ENCODE data around the gene NINJ1. TPM values are rescaled to one million over a fixed set of nuclear protein-coding genes. Genes with fewer than 3 reads are reported as not detected.

NINJ1 gene
- total RNA-seq, 4 donors from 2014 or later = 29.5 to 67.7 (median 38.5) TPM

GRCh38 chr9:93156475-93157008, 22.5 kb upstream of the NINJ1 start:
- Histone ChIP-seq H3K4me1 (peaks cover 0 to 7% (median 6%) of the 10 kb centered on the region in 4 donors), H3K36me3 (no peaks in the 10 kb centered on the region), H3K9me3 (no peaks in the 10 kb centered on the region), H3K27me3 (no peaks in the 10 kb centered on the region), H3K27ac (no peak overlapping the region), H3K4me3 (no peak overlapping the region)
- in situ Hi-C loops (cut with MboI; ENCODE audit: low pct_ligation_motif_present in 1 of 4, low pct_unique_long_range_greater_than_20kb in 1 of 4, low sequenced_read_pairs in 3 of 4) (loop anchor here in 3 of 4 donors (25.0 kb wide), 4 partner anchors 281 to 806 kb away; partner anchors contain the start of gene BARX1 (in 1 of the 3)), intact Hi-C loops (cut with DNase I; ENCODE audit: low total_unique reads) (loop anchor here (5.0 kb wide), 1 partner anchor 146 kb away; no protein-coding TSS in a partner anchor)
- 56 to 84% methylated on average over 3 to 8 of the region's 11 CpGs for whole genome bisulfite sequencing, 2 donors (ENCODE audit: low coverage in 1 of 2)
- DNase-seq = no peak
- TF ChIP-seq POLR2A (IDR thresholded peaks at IDR 0.05) = no peak
- no peak for TF ChIP-seq CTCF (IDR thresholded peaks at IDR 0.05)
- no peak for TF ChIP-seq POLR2AphosphoS5 (IDR thresholded peaks at IDR 0.05)
- TF ChIP-seq EP300 (IDR thresholded peaks at IDR 0.05; ENCODE audit: low read depth) = no peak

GRCh38 chr9:93155716-93156474, 21.8 kb upstream of the NINJ1 start:
- no peak for DNase-seq
- no peak overlapping the region for H3K27ac ChIP-seq
- intact Hi-C loops (cut with DNase I; ENCODE audit: low total_unique reads) (loop anchor here (5.0 kb wide), 1 partner anchor 146 kb away; no protein-coding TSS in a partner anchor), in situ Hi-C loops (cut with MboI; ENCODE audit: low pct_ligation_motif_present in 1 of 4, low pct_unique_long_range_greater_than_20kb in 1 of 4, low sequenced_read_pairs in 3 of 4) (loop anchor here in 3 of 4 donors (25.0 kb wide), 4 partner anchors 281 to 806 kb away; partner anchors contain the start of gene BARX1 (in 1 of the 3))
- no peaks in the 10 kb centered on the region for H3K27me3 ChIP-seq
- H3K4me1 ChIP-seq = peaks cover 0 to 7% (median 6%) of the 10 kb centered on the region in 4 donors
- TF ChIP-seq EP300 (IDR thresholded peaks at IDR 0.05; ENCODE audit: low read depth) (no peak), POLR2AphosphoS5 (IDR thresholded peaks at IDR 0.05) (no peak), CTCF (IDR thresholded peaks at IDR 0.05) (no peak), POLR2A (IDR thresholded peaks at IDR 0.05) (no peak)
- no peak overlapping the region for H3K4me3 ChIP-seq
- H3K9me3 ChIP-seq = no peaks in the 10 kb centered on the region
- no peaks in the 10 kb centered on the region for H3K36me3 ChIP-seq
- 60 to 89% methylated on average over 2 to 16 of the region's 16 CpGs for WGBS, 2 donors (ENCODE audit: low coverage in 1 of 2)

- in situ Hi-C loops (cut with MboI; ENCODE audit: low pct_ligation_motif_present in 1 of 4, low pct_unique_long_range_greater_than_20kb in 1 of 4, low sequenced_read_pairs in 3 of 4) = loop anchor here in 3 of 4 donors (25.0 kb wide), 4 partner anchors 283 to 808 kb away; partner anchors contain the start of gene BARX1 (in 1 of the 3)
Measured at GRCh38 chr9:93154293-93154903, 20.3 kb upstream of the NINJ1 start.

More at GRCh38 chr9:93154293-93154903, 20.3 kb upstream of the NINJ1 start:
- H3K9me3 ChIP-seq = no peaks in the 10 kb centered on the region
- intact Hi-C loops (cut with DNase I; ENCODE audit: low total_unique reads) = no loop called here
- no peak for TF ChIP-seq POLR2AphosphoS5 (IDR thresholded peaks at IDR 0.05)
- TF ChIP-seq POLR2A (IDR thresholded peaks at IDR 0.05) = no peak
- TF ChIP-seq CTCF (IDR thresholded peaks at IDR 0.05) = peak; percentile 42 to 59 (median 49)
- no peaks in the 10 kb centered on the region for H3K27me3 ChIP-seq
- H3K27ac ChIP-seq = no peak overlapping the region
- H3K36me3 ChIP-seq = no peaks in the 10 kb centered on the region
- peaks cover 0 to under 1% (median 0%) of the 10 kb centered on the region in 4 donors for H3K4me1 ChIP-seq
- WGBS, 2 donors (ENCODE audit: low coverage in 1 of 2) = 74 to 85% methylated on average over 3 to 14 of the region's 14 CpGs
- H3K4me3 ChIP-seq = no peak overlapping the region
- peak; percentile 48 for DNase-seq
